Activated naive CD4-positive, alpha-beta T cell treated with anti-CD3 and anti-CD28 coated beads for 36 hours (primary cell): ENCODE results near the gene RTN1. TPM values are rescaled to one million over a fixed set of nuclear protein-coding genes. Genes with fewer than 3 reads are reported as not detected.
"Not testable (repeated sequence)": the region's sequence is repeated elsewhere in the genome, so short reads cannot be mapped to it uniquely, and the experiment has no call there.

Source experiments
- CTCF ChIA-PET: fragments of 350-600 bp; sonication (Branson Sonifier 250); formaldehyde crosslinking; loops from one replicate; lab custom pipeline; 2021; ENCODE audit warnings: antibody characterized with exemption; lab: Charles Lee
- DNase-seq: peaks from one replicate; pipeline ENCODE4 v3.0.0-alpha.2; 2020
- H3K27ac Mint-ChIP-seq: one replicate; pipeline ENCODE4 v1.8.0; 2021; ENCODE audit warnings: mild to moderate bottlenecking, mixed read lengths
- H3K27me3 Mint-ChIP-seq: one replicate; pipeline ENCODE4 v1.8.0; 2021; ENCODE audit warnings: low read depth, mixed read lengths
- H3K36me3 Mint-ChIP-seq: one replicate; pipeline ENCODE4 v1.8.0; 2021; ENCODE audit warnings: low read depth, mixed read lengths
- H3K4me1 Mint-ChIP-seq: one replicate; pipeline ENCODE4 v1.8.0; 2021; ENCODE audit warnings: low read depth, mixed read lengths
- H3K4me3 Mint-ChIP-seq: one replicate; pipeline ENCODE4 v1.8.0; 2021; ENCODE audit warnings: mild to moderate bottlenecking, moderate library complexity, mixed read lengths
- H3K9me3 Mint-ChIP-seq: one replicate; pipeline ENCODE4 v1.8.0; 2021; ENCODE audit warnings: mixed read lengths
- intact Hi-C: fragments of 100-400 bp; cut with micrococcal nuclease; formaldehyde crosslinking; loops from one replicate; pipeline ENCODE4 v1.15.1; 2023
- total RNA-seq, 2 experiments: library from RNA; stranded (reverse); gene quantifications; one replicate each; pipeline ENCODE4 v1.2.3, GENCODE V29; 2021

The RTN1 gene
- total RNA-seq, 2 experiments from 2014 or later: not detected

GRCh38 chr14:59679872-59680271 is 190.7 kb downstream of the RTN1 start:
- no peaks in the 10 kb centered on the region for H3K36me3 Mint-ChIP-seq
- H3K4me1 Mint-ChIP-seq: no peaks in the 10 kb centered on the region
- no peak overlapping the region for H3K4me3 Mint-ChIP-seq
- H3K9me3 Mint-ChIP-seq: no peaks in the 10 kb centered on the region
- no peak overlapping the region for H3K27ac Mint-ChIP-seq
- CTCF ChIA-PET: no interaction called here
- peaks cover 20% of the 10 kb centered on the region for H3K27me3 Mint-ChIP-seq
- DNase-seq: no peak
- intact Hi-C loops: no loop called here

GRCh38 chr14:59678352-59678751 is 192.2 kb downstream of the RTN1 start:
- no peaks in the 10 kb centered on the region for H3K36me3 Mint-ChIP-seq

DNA sequence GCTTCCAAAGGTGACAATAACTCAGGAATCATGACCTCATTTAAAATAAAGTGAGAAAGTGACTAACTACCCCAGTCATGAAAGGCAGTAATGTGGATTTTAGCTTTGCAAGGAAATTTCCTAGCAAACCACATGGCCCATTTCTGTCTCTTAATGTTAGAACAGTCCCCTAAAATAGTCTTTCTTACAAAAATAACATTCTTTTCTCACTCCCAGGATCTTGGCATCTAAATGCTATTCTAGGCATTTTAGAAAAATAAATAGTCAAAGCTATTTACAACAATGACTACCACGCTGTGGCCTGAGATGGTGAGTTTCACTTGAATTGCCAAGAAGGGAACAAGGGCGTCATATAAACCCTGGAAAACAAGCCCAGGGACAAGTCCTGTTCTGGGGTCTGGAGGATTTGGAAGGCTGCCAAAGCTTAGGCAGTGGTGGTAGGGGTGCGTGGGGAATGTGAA is 192.8 kb downstream of the RTN1 start:
- Mint-ChIP-seq H3K27me3 (peaks cover 19% of the 10 kb centered on the region), H3K4me3 (no peak overlapping the region), H3K36me3 (no peaks in the 10 kb centered on the region), H3K9me3 (no peaks in the 10 kb centered on the region), H3K27ac (no peak overlapping the region), H3K4me1 (no peaks in the 10 kb centered on the region)
- no peak for DNase-seq
- intact Hi-C loops: no loop called here
- CTCF ChIA-PET: no interaction called here

More at GRCh38 chr14:59678352-59678751, 192.2 kb downstream of the RTN1 start:
- H3K4me3 Mint-ChIP-seq: no peak overlapping the region
- intact Hi-C loops: no loop called here
- no peak overlapping the region for H3K27ac Mint-ChIP-seq
- H3K4me1 Mint-ChIP-seq: no peaks in the 10 kb centered on the region
- no peaks in the 10 kb centered on the region for H3K9me3 Mint-ChIP-seq
- H3K27me3 Mint-ChIP-seq: peaks cover 19% of the 10 kb centered on the region
- no peak for DNase-seq
- CTCF ChIA-PET: no interaction called here

- Mint-ChIP-seq H3K4me1 (no peaks in the 10 kb centered on the region), H3K4me3 (no peak overlapping the region), H3K27ac (no peak overlapping the region), H3K9me3 (no peaks in the 10 kb centered on the region), H3K27me3 (peaks cover 10% of the 10 kb centered on the region), H3K36me3 (no peaks in the 10 kb centered on the region)
- CTCF ChIA-PET: interaction anchor here (1.3 kb wide), 1 partner anchor 13 kb away, joined by 4 read pairs; no protein-coding TSS in a partner anchor
- DNase-seq: no peak
- intact Hi-C loops: no loop called here
Observed at GRCh38 chr14:59675394-59675793, 195.2 kb downstream of the RTN1 start.

DNA sequence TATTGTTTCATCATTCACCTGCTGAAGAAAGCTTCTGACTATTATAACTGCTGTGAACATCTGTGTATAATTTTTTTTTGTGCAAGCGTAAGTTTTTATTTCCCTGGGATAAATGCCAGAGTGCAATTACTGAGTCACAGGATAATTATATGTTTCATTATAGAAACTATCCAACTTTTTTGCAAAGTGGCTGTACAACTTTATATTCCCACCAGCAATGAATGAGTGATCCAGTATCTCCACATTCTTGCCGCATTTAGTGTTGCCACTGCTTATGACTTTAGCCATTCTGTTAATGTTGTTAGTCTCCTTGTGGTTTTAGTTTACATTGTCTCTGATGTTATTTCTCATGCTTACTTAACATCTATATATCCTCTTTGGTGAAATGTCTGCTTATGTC is 205.8 kb downstream of the RTN1 start:
- Mint-ChIP-seq H3K36me3 (no peaks in the 10 kb centered on the region), H3K9me3 (peaks cover 8% of the 10 kb centered on the region), H3K4me3 (no peak overlapping the region), H3K27me3 (peaks cover 5% of the 10 kb centered on the region), H3K4me1 (no peaks in the 10 kb centered on the region), H3K27ac (no peak overlapping the region)
- no peak for DNase-seq
- intact Hi-C loops: no loop called here
- CTCF ChIA-PET: no interaction called here

GRCh38 chr14:59657769-59658168 is 212.8 kb downstream of the RTN1 start:
- Mint-ChIP-seq H3K36me3 (no peaks in the 10 kb centered on the region), H3K4me1 (no peaks in the 10 kb centered on the region), H3K27ac (no peak overlapping the region), H3K4me3 (no peak overlapping the region), H3K9me3 (peaks cover 6% of the 10 kb centered on the region), H3K27me3 (no peaks in the 10 kb centered on the region)
- DNase-seq: no peak
- CTCF ChIA-PET: no interaction called here
- intact Hi-C loops: no loop called here

DNA sequence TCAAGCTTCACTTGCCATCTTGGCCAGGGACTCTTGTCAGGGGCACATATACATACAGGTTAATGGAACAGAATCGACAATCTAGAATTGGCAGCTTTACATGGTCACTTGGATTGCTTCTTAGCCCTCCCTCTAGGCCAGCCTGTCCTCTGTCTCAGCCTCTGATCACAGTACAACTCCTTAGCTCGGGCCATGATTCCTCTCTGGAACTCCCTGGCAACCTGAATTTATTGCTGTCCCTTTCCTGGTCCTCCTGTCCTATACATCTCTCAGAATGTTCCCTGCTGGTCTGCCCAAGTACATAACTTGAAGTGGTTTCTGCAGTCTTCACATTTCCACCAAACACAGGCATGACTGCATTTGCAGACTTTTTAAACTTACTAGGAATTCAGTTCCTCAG is 214.1 kb downstream of the RTN1 start:
- no peak for DNase-seq
- H3K27ac Mint-ChIP-seq: no peak overlapping the region
- H3K27me3 Mint-ChIP-seq: no peaks in the 10 kb centered on the region
- CTCF ChIA-PET: interaction anchor here (0.6 kb wide), 1 partner anchor 530 kb away, joined by 3 read pairs; no protein-coding TSS in a partner anchor
- H3K9me3 Mint-ChIP-seq: peaks cover 13% of the 10 kb centered on the region
- peaks cover 2% of the 10 kb centered on the region for H3K36me3 Mint-ChIP-seq
- no peaks in the 10 kb centered on the region for H3K4me1 Mint-ChIP-seq
- intact Hi-C loops: no loop called here
- no peak overlapping the region for H3K4me3 Mint-ChIP-seq

DNA sequence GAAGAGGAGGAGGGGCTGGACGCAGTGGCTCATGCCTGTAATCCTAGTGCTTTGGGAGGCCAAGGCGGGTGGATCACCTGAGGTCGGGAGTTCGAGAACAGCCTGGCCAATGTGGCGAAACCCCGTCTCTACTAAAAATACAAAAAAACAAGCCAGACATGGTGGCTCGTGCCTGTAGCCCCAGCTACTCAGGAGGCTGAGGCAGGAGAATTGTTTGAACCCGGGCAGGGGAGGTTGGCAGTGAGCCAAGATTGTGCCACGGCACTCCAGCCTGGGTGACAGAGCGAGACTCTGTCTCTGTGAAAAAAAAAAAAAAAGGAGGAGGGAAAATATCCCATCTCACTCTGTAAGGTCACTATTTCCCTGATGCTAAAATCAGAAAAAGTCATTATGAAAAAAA is 216.4 kb downstream of the RTN1 start:
- H3K4me3 Mint-ChIP-seq, H3K27me3 Mint-ChIP-seq, H3K4me1 Mint-ChIP-seq, DNase-seq, H3K36me3 Mint-ChIP-seq, intact Hi-C loops, CTCF ChIA-PET, H3K27ac Mint-ChIP-seq: not testable (repeated sequence)
- H3K9me3 Mint-ChIP-seq: peaks cover 16% of the 10 kb centered on the region

DNA sequence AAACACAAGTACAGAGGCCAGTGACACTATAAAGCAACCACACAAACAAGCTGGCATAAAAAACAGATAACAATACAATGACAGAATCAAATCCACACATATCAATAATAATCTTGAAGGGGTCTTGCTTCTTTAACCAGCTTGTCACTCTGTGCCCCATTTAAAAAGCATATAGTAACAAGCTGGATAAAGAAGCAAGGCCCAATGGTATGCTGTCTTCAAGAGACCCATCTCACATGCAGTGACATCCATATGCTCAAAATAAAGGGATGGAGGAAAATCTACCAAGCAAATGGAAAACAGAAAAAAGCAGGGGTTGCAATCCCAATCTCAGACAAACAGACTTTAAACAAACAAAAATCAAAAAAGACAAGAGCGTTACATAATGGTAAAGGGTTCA is 223.7 kb downstream of the RTN1 start:
- intact Hi-C loops, H3K4me3 Mint-ChIP-seq: not testable (repeated sequence)

GRCh38 chr14:59638885-59639284 is 231.7 kb downstream of the RTN1 start:
- Mint-ChIP-seq H3K4me1 (no peaks in the 10 kb centered on the region), H3K4me3 (no peak overlapping the region), H3K36me3 (no peaks in the 10 kb centered on the region), H3K9me3 (no peaks in the 10 kb centered on the region), H3K27me3 (peaks cover 6% of the 10 kb centered on the region), H3K27ac (no peak overlapping the region)
- CTCF ChIA-PET: interaction anchor here (0.6 kb wide), 1 partner anchor 534 kb away, joined by 3 read pairs; no protein-coding TSS in a partner anchor
- DNase-seq: no peak
- intact Hi-C loops: no loop called here

More for the DNA sequence above, 223.7 kb downstream of the RTN1 start:
- CTCF ChIA-PET, H3K27me3 Mint-ChIP-seq, DNase-seq, H3K27ac Mint-ChIP-seq, H3K4me1 Mint-ChIP-seq, H3K36me3 Mint-ChIP-seq: not testable (repeated sequence)
- peaks cover 34% of the 10 kb centered on the region for H3K9me3 Mint-ChIP-seq

GRCh38 chr14:59634617-59635016 is 236.0 kb downstream of the RTN1 start:
- peaks cover 2% of the 10 kb centered on the region for H3K4me1 Mint-ChIP-seq
- H3K4me3 Mint-ChIP-seq: no peak overlapping the region
- H3K27me3 Mint-ChIP-seq: peaks cover 31% of the 10 kb centered on the region
- no peaks in the 10 kb centered on the region for H3K36me3 Mint-ChIP-seq
- intact Hi-C loops: loop anchor here (5.0 kb wide), 2 partner anchors 53 to 533 kb away; partner anchors contain the start of gene DHRS7
- H3K27ac Mint-ChIP-seq: no peak overlapping the region
- H3K9me3 Mint-ChIP-seq: no peaks in the 10 kb centered on the region
- CTCF ChIA-PET: no interaction called here
- no peak for DNase-seq

DNA sequence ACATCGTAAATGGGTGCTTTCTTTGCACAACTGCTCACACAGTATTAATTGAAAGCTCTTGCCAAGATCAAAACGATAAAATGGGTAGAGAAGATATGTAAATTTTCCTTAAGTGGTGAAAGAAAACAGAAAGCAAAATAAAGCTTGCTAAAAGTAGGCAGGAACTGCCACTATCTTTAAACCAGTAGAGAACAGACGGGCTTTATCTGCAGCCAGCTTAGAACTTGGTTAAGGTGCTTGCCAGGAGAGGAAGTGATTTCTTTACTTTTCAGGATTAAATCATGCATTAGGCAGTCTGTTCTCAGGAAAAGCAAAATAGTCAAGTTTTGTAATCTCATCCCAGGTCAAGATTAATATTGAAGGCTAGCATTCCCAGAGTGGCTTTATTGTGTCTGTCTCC is 237.1 kb downstream of the RTN1 start:
- intact Hi-C loops: loop anchor here (2.0 to 5.0 kb wide), 3 partner anchors 54 to 534 kb away; partner anchors contain the start of gene DHRS7
- Mint-ChIP-seq H3K4me3 (no peak overlapping the region), H3K36me3 (no peaks in the 10 kb centered on the region), H3K27ac (no peak overlapping the region), H3K9me3 (no peaks in the 10 kb centered on the region), H3K27me3 (peaks cover 38% of the 10 kb centered on the region), H3K4me1 (peaks cover 2% of the 10 kb centered on the region)
- no peak for DNase-seq
- CTCF ChIA-PET: interaction anchor here (0.9 to 2.2 kb wide), 11 partner anchors 10 to 552 kb away, joined by 3 to 17 read pairs (median 5); no protein-coding TSS in a partner anchor

- Mint-ChIP-seq H3K36me3 (no peaks in the 10 kb centered on the region), H3K4me3 (no peak overlapping the region), H3K27me3 (peaks cover 44% of the 10 kb centered on the region), H3K4me1 (peaks cover 2% of the 10 kb centered on the region), H3K9me3 (no peaks in the 10 kb centered on the region), H3K27ac (no peak overlapping the region)
- CTCF ChIA-PET: interaction anchor here (0.6 to 2.2 kb wide), 15 partner anchors 9 to 557 kb away, joined by 3 to 17 read pairs (median 4); no protein-coding TSS in a partner anchor
- DNase-seq: peak; percentile 39
- intact Hi-C loops: loop anchor here (1.0 to 5.0 kb wide), 5 partner anchors 55 to 552 kb away; partner anchors contain the start of gene DHRS7
Observed at GRCh38 chr14:59632381-59632780, 238.2 kb downstream of the RTN1 start.
